SK-N-SH treated with all-trans-retinoic acid at 6 μM for 48 hours (cell line): Measurements from ENCODE around the gene JARID2.

Experiments used
- ATAC-seq: fragments of 200-7000 bp; cut with Tn5 transposase; 3 replicates; pipeline ENCODE4 v1.9.1; 2020; ENCODE audit warnings: mild to moderate bottlenecking, moderate library complexity
- BACH2 ChIP-seq: fragments of 250-450 bp; sonication (Bioruptor Pico); IDR thresholded peaks from 2 replicates; pipeline ENCODE4 v1.9.0; 2021; ENCODE audit warnings: mild to moderate bottlenecking, borderline replicate concordance
- GLIS3 ChIP-seq: fragments of 250-450 bp; sonication (Bioruptor Pico); IDR thresholded peaks from 2 replicates; pipeline ENCODE4 v1.5.0; 2020; ENCODE audit warnings: mild to moderate bottlenecking, moderate library complexity
- ISL1 ChIP-seq: fragments of 250-450 bp; sonication (Bioruptor Pico); IDR thresholded peaks from 2 replicates; pipeline ENCODE4 v2.1.2; 2022; ENCODE audit warnings: mild to moderate bottlenecking, moderate library complexity
- OSR1 ChIP-seq: fragments of 250-450 bp; sonication (Bioruptor Pico); IDR thresholded peaks from 2 replicates; pipeline ENCODE4 v1.8.0; 2022; ENCODE audit warnings: moderate library complexity, mild to moderate bottlenecking, inconsistent platforms
- RARB ChIP-seq: fragments of 250-450 bp; sonication (Bioruptor Pico); IDR thresholded peaks from 2 replicates; pipeline ENCODE4 v1.8.0; 2021; ENCODE audit warnings: mild to moderate bottlenecking, moderate library complexity
- SNAI2 ChIP-seq: fragments of 250-450 bp; sonication (Bioruptor Pico); IDR thresholded peaks from 2 replicates; pipeline ENCODE4 v1.5.0; 2020; ENCODE audit warnings: mild to moderate bottlenecking, moderate library complexity
- TOX ChIP-seq: fragments of 250-450 bp; sonication (Bioruptor Pico); IDR thresholded peaks from 2 replicates; pipeline ENCODE4 v1.8.0; 2021; ENCODE audit warnings: mild to moderate bottlenecking, moderate library complexity, borderline replicate concordance
- ZC3H10 ChIP-seq: fragments of 250-450 bp; sonication (Bioruptor Pico); IDR thresholded peaks from 2 replicates; pipeline ENCODE4 v1.5.1; 2021; ENCODE audit warnings: mild to moderate bottlenecking, moderate library complexity
- ZFP3 ChIP-seq: fragments of 250-450 bp; sonication (Bioruptor Pico); IDR thresholded peaks from 2 replicates; pipeline ENCODE4 v1.5.0; 2020; ENCODE audit warnings: mild to moderate bottlenecking, moderate library complexity
- ZFP30 ChIP-seq: fragments of 450-650 bp; formaldehyde crosslinking; IDR thresholded peaks from 2 replicates; pipeline ENCODE4 v1.5.0; 2022; ENCODE audit warnings: mild to moderate bottlenecking, moderate library complexity
- ZNF565 ChIP-seq: fragments of 450-650 bp; formaldehyde crosslinking; conservative IDR thresholded peaks from 2 replicates; pipeline ENCODE4 v1.5.0; 2020; ENCODE audit warnings: low read depth, mild to moderate bottlenecking, moderate library complexity
- ZNF70 ChIP-seq: fragments of 450-650 bp; formaldehyde crosslinking; IDR thresholded peaks from 2 replicates; pipeline ENCODE4 v1.5.0; 2020; ENCODE audit warnings: mild to moderate bottlenecking, moderate library complexity
- ZNF8 ChIP-seq: fragments of 450-650 bp; formaldehyde crosslinking; IDR thresholded peaks from 2 replicates; pipeline ENCODE4 v1.5.0; 2020; ENCODE audit warnings: mild to moderate bottlenecking, moderate library complexity
- TF ChIP-seq, protein P1 (sequence below): fragments of 250-450 bp; sonication (Bioruptor Pico); IDR thresholded peaks from 2 replicates; pipeline ENCODE4 v1.5.0; 2020; ENCODE audit warnings: mild to moderate bottlenecking, moderate library complexity
- TF ChIP-seq, protein P2 (sequence below): fragments of 250-450 bp; sonication (Bioruptor Pico); IDR thresholded peaks from 2 replicates; pipeline ENCODE4 v1.5.1; 2020; ENCODE audit warnings: low read depth, mild to moderate bottlenecking, moderate library complexity
- TF ChIP-seq, protein P3 (sequence below): fragments of 250-450 bp; sonication (Bioruptor Pico); IDR thresholded peaks from 2 replicates; pipeline ENCODE4 v1.8.0; 2020; ENCODE audit warnings: mild to moderate bottlenecking, moderate library complexity, borderline replicate concordance
- TF ChIP-seq, protein P4 (sequence below): fragments of 250-450 bp; sonication (Bioruptor Pico); IDR thresholded peaks from 2 replicates; pipeline ENCODE4 v1.5.1; 2021; ENCODE audit warnings: mild to moderate bottlenecking, moderate library complexity
- TF ChIP-seq, protein P5 (sequence below): fragments of 250-450 bp; sonication (Bioruptor Pico); IDR thresholded peaks from 2 replicates; pipeline ENCODE4 v1.8.0; 2021; ENCODE audit warnings: low read depth, mild to moderate bottlenecking, moderate library complexity, borderline replicate concordance

Gene JARID2

DNA sequence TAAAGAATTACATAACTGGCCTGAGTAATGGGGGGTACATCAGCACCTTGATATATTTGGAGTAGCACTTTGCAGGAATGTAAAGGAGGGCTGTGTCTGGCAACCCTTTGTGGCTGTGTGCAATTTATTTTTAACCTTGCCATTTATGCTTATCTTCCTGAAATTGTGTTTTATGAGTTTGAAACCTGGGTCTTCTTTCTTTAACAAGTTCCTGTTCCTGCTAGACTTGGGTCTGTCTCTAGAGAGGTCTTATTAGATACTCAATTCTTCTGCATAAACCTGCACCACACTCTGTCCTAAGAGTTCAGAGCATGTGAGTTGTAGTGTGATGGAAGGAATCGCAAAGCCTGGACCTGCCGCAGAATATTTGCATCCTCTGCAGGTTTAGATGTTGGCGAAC lies 181.0 kb downstream of the JARID2 start:
- TF ChIP-seq, protein P1, sequence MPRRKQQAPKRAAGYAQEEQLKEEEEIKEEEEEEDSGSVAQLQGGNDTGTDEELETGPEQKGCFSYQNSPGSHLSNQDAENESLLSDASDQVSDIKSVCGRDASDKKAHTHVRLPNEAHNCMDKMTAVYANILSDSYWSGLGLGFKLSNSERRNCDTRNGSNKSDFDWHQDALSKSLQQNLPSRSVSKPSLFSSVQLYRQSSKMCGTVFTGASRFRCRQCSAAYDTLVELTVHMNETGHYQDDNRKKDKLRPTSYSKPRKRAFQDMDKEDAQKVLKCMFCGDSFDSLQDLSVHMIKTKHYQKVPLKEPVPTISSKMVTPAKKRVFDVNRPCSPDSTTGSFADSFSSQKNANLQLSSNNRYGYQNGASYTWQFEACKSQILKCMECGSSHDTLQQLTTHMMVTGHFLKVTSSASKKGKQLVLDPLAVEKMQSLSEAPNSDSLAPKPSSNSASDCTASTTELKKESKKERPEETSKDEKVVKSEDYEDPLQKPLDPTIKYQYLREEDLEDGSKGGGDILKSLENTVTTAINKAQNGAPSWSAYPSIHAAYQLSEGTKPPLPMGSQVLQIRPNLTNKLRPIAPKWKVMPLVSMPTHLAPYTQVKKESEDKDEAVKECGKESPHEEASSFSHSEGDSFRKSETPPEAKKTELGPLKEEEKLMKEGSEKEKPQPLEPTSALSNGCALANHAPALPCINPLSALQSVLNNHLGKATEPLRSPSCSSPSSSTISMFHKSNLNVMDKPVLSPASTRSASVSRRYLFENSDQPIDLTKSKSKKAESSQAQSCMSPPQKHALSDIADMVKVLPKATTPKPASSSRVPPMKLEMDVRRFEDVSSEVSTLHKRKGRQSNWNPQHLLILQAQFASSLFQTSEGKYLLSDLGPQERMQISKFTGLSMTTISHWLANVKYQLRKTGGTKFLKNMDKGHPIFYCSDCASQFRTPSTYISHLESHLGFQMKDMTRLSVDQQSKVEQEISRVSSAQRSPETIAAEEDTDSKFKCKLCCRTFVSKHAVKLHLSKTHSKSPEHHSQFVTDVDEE (CRISPR knock-in tag), result no peak
- TF ChIP-seq, protein P2, sequence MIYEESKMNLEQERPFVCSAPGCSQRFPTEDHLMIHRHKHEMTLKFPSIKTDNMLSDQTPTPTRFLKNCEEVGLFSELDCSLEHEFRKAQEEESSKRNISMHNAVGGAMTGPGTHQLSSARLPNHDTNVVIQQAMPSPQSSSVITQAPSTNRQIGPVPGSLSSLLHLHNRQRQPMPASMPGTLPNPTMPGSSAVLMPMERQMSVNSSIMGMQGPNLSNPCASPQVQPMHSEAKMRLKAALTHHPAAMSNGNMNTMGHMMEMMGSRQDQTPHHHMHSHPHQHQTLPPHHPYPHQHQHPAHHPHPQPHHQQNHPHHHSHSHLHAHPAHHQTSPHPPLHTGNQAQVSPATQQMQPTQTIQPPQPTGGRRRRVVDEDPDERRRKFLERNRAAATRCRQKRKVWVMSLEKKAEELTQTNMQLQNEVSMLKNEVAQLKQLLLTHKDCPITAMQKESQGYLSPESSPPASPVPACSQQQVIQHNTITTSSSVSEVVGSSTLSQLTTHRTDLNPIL (CRISPR knock-in tag), result no peak
- no peak for TF ChIP-seq ZFP3 (CRISPR knock-in tag)
- TF ChIP-seq BACH2 (CRISPR knock-in tag), result no peak
- TF ChIP-seq, protein P3, sequence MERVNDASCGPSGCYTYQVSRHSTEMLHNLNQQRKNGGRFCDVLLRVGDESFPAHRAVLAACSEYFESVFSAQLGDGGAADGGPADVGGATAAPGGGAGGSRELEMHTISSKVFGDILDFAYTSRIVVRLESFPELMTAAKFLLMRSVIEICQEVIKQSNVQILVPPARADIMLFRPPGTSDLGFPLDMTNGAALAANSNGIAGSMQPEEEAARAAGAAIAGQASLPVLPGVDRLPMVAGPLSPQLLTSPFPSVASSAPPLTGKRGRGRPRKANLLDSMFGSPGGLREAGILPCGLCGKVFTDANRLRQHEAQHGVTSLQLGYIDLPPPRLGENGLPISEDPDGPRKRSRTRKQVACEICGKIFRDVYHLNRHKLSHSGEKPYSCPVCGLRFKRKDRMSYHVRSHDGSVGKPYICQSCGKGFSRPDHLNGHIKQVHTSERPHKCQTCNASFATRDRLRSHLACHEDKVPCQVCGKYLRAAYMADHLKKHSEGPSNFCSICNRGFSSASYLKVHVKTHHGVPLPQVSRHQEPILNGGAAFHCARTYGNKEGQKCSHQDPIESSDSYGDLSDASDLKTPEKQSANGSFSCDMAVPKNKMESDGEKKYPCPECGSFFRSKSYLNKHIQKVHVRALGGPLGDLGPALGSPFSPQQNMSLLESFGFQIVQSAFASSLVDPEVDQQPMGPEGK, result no peak
- no peak for TF ChIP-seq OSR1
- no peak for TF ChIP-seq RARB (CRISPR knock-in tag)
- no peak for TF ChIP-seq TOX (CRISPR knock-in tag)
- no peak for TF ChIP-seq ISL1 (CRISPR knock-in tag)
- no peak for TF ChIP-seq ZNF565
- ATAC-seq, result no peak

DNA sequence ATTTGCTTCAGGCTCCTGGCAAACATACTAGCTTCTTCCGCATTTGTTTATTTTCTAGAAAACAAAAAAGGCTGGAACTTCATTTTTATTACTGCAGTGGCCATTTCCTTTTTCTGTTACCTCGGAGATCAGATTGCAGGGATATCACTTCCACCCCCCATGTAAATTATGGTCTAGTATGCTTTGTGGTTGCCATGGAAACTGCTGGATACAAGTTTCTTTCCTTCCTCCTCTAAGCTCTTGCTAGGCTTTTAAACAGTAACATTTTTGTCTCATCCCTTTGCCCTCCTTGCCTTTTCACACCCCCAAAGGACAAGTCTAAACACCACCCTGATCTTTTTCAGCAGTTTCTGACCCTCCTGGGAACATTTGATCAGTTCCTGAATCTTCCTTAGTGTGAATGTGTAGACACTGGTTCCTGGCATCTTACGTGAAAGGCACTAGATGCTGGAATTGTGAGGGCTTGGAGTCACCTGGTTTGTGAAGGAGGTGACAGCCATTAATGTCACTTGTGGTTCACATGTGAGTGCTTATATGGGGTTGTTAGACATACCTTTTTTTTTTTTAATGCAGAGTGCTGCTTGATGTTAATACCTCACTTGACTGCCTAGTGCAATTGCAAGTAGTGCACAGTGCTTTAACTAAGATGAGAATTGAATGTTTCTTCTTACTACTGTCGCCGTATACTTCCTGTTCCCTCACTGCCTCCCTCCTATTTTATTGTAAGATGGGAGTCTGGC lies 181.6 kb downstream of the JARID2 start:
- TF ChIP-seq ZNF8 (CRISPR knock-in tag) (no peak), SNAI2 (no peak), GLIS3 (CRISPR knock-in tag) (no peak), RARB (CRISPR knock-in tag) (no peak), ZNF70 (no peak), OSR1 (no peak), ZFP30 (CRISPR knock-in tag) (no peak), ZC3H10 (no peak), ZNF565 (no peak), ZFP3 (CRISPR knock-in tag) (no peak)
- TF ChIP-seq, protein P4, sequence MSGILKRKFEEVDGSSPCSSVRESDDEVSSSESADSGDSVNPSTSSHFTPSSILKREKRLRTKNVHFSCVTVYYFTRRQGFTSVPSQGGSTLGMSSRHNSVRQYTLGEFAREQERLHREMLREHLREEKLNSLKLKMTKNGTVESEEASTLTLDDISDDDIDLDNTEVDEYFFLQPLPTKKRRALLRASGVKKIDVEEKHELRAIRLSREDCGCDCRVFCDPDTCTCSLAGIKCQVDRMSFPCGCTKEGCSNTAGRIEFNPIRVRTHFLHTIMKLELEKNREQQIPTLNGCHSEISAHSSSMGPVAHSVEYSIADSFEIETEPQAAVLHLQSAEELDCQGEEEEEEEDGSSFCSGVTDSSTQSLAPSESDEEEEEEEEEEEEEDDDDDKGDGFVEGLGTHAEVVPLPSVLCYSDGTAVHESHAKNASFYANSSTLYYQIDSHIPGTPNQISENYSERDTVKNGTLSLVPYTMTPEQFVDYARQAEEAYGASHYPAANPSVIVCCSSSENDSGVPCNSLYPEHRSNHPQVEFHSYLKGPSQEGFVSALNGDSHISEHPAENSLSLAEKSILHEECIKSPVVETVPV (CRISPR knock-in tag), result no peak
- TF ChIP-seq, protein P5, sequence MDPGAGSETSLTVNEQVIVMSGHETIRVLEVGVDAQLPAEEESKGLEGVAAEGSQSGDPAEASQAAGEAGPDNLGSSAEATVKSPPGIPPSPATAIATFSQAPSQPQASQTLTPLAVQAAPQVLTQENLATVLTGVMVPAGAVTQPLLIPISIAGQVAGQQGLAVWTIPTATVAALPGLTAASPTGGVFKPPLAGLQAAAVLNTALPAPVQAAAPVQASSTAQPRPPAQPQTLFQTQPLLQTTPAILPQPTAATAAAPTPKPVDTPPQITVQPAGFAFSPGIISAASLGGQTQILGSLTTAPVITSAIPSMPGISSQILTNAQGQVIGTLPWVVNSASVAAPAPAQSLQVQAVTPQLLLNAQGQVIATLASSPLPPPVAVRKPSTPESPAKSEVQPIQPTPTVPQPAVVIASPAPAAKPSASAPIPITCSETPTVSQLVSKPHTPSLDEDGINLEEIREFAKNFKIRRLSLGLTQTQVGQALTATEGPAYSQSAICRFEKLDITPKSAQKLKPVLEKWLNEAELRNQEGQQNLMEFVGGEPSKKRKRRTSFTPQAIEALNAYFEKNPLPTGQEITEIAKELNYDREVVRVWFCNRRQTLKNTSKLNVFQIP (CRISPR knock-in tag), result no peak
- TF ChIP-seq, protein P1 (CRISPR knock-in tag), result no peak
- TF ChIP-seq, protein P3, result no peak
- TF ChIP-seq, all 23 proteins: peak for 0
- ATAC-seq, result no peak
